Measurements from ENCODE around the gene EMC6.

- TF ChIP-seq POLR2AphosphoS5 (IDR thresholded peaks at IDR 0.05; ENCODE audit: low read depth, low read length): no peak
- TF ChIP-seq TAF1 (IDR thresholded peaks at IDR 0.05; ENCODE audit: borderline replicate concordance, insufficient read depth, low read length): no peak
- TF ChIP-seq SIN3A (IDR thresholded peaks at IDR 0.05; ENCODE audit: borderline replicate concordance, insufficient read depth, low read length): no peak
- TF ChIP-seq, protein P1, sequence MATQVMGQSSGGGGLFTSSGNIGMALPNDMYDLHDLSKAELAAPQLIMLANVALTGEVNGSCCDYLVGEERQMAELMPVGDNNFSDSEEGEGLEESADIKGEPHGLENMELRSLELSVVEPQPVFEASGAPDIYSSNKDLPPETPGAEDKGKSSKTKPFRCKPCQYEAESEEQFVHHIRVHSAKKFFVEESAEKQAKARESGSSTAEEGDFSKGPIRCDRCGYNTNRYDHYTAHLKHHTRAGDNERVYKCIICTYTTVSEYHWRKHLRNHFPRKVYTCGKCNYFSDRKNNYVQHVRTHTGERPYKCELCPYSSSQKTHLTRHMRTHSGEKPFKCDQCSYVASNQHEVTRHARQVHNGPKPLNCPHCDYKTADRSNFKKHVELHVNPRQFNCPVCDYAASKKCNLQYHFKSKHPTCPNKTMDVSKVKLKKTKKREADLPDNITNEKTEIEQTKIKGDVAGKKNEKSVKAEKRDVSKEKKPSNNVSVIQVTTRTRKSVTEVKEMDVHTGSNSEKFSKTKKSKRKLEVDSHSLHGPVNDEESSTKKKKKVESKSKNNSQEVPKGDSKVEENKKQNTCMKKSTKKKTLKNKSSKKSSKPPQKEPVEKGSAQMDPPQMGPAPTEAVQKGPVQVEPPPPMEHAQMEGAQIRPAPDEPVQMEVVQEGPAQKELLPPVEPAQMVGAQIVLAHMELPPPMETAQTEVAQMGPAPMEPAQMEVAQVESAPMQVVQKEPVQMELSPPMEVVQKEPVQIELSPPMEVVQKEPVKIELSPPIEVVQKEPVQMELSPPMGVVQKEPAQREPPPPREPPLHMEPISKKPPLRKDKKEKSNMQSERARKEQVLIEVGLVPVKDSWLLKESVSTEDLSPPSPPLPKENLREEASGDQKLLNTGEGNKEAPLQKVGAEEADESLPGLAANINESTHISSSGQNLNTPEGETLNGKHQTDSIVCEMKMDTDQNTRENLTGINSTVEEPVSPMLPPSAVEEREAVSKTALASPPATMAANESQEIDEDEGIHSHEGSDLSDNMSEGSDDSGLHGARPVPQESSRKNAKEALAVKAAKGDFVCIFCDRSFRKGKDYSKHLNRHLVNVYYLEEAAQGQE (IDR thresholded peaks at IDR 0.05; ENCODE audit: insufficient read depth in 1 of 2, low read depth in 2 of 2, low read length in 2 of 2): no peak
- no peak for TF ChIP-seq FOXP2 (optimal IDR thresholded peaks at IDR 0.05; ENCODE audit: borderline replicate concordance, extremely low read depth, extremely low read length, insufficient read depth)
Observed at GRCh38 chr17:3655766-3656165, 12.8 kb upstream of the EMC6 start.

Measured in PFSK-1 (cell line).